H1 (cell line): ENCODE results near the gene ERN2. TPM values are rescaled to one million over a fixed set of nuclear protein-coding genes. Genes with fewer than 3 reads are reported as not detected.

Experiments
- CTCF ChIA-PET: fragments of 300-600 bp; sonication (Branson Sonifier 250); formaldehyde crosslinking; loops from one replicate; lab custom pipeline; 2021; ENCODE audit not compliant: partially characterized antibody; lab: Charles Lee
- POLR2A ChIA-PET: fragments of 300-600 bp; sonication (Branson Sonifier 250); formaldehyde crosslinking; loops from one replicate; lab custom pipeline; 2021; ENCODE audit warnings: inconsistent platforms; ENCODE audit not compliant: partially characterized antibody; lab: Charles Lee
- DNase-seq, 2 experiments: peaks; one replicate each; pipeline versions ENCODE4 v3.0.0 to v3.0.0-alpha.2; 2010 to 2022; ENCODE audit warnings: low spot score in 2 of 2, low read depth in 1 of 2, mixed read lengths in 1 of 2
- FAIRE-seq: peaks from 2 replicates; lab custom pipeline; 2011; peaks lifted over from hg19 to GRCh38; lab: Jason Lieb, UNC
- H2AFZ ChIP-seq: 2 replicates; pipeline ENCODE4 v1.8.1; 2012; ENCODE audit warnings: low read length, inconsistent platforms
- H2AK5ac ChIP-seq: 2 replicates; pipeline ENCODE4 v1.6.1; 2013; ENCODE audit warnings: low read depth, low read length
- H2BK120ac ChIP-seq: replicated peaks from 2 replicates; pipeline ENCODE3; 2013; ENCODE audit warnings: low read depth, low read length, inconsistent platforms
- H2BK12ac ChIP-seq: 2 replicates; pipeline ENCODE4 v1.6.1; 2013; ENCODE audit warnings: low read depth, low read length
- H2BK15ac ChIP-seq: 2 replicates; pipeline ENCODE4 v1.6.1; 2013; ENCODE audit warnings: low read length
- H2BK20ac ChIP-seq: 2 replicates; pipeline ENCODE4 v1.6.1; 2013; ENCODE audit warnings: low read length
- H2BK5ac ChIP-seq: 2 replicates; pipeline ENCODE4 v1.6.1; 2013; ENCODE audit warnings: low read depth, low read length
- H3K14ac ChIP-seq: 2 replicates; pipeline ENCODE4 v1.6.1; 2013; ENCODE audit warnings: inconsistent platforms; ENCODE audit not compliant: insufficient read length
- H3K18ac ChIP-seq: 2 replicates; pipeline ENCODE4 v1.6.1; 2013; ENCODE audit warnings: low read length; ENCODE audit errors: extremely low read depth
- H3K23ac ChIP-seq: 2 replicates; pipeline ENCODE4 v1.6.1; 2013; ENCODE audit warnings: inconsistent platforms; ENCODE audit not compliant: insufficient read length
- H3K23me2 ChIP-seq: 2 replicates; pipeline ENCODE4 v1.6.1; 2013; ENCODE audit warnings: low read depth, low read length
- H3K27ac ChIP-seq: 2 replicates; pipeline ENCODE4 v1.6.1; 2011; ENCODE audit warnings: low read depth, low read length, inconsistent platforms
- H3K27me3 ChIP-seq, 4 experiments: replicated peaks in 1 of 4; 1 replicate in 1 of 4; 2 replicates in 3 of 4; pipeline versions ENCODE4 v1.6.1 to v1.8.1; 2011 to 2013; ENCODE audit warnings: low read length in 3 of 4, mild to moderate bottlenecking in 3 of 4, inconsistent platforms in 2 of 4, mixed read lengths in 2 of 4, moderate library complexity in 1 of 4; ENCODE audit not compliant: control insufficient read depth in 3 of 4, insufficient read depth in 3 of 4; ENCODE audit errors: extremely low read depth in 1 of 4
- H3K36me3 ChIP-seq, 4 experiments: 2 replicates each; pipeline versions ENCODE4 v1.6.1 to v1.8.1; 2011 to 2013; ENCODE audit warnings: mild to moderate bottlenecking in 4 of 4, low read length in 3 of 4, moderate library complexity in 2 of 4, control low read depth in 1 of 4, inconsistent platforms in 1 of 4; ENCODE audit not compliant: insufficient read depth in 4 of 4, control insufficient read depth in 2 of 4
- H3K4ac ChIP-seq: replicated peaks from 2 replicates; pipeline ENCODE3; 2013; ENCODE audit warnings: low read length, low read depth, mixed read lengths, inconsistent platforms; ENCODE audit not compliant: insufficient read length
- H3K4me1 ChIP-seq, 4 experiments: replicated peaks in 1 of 4; 1 replicate in 1 of 4; 2 replicates in 3 of 4; pipeline versions ENCODE4 v1.6.1 to v1.8.1; 2011 to 2013; ENCODE audit warnings: low read length in 3 of 4, inconsistent platforms in 2 of 4, mixed read lengths in 1 of 4; ENCODE audit not compliant: insufficient read depth in 4 of 4, control insufficient read depth in 3 of 4
- H3K4me2 ChIP-seq, 2 experiments: 2 replicates each; pipeline versions ENCODE4 v1.6.1 to v1.8.1; 2011 to 2013; ENCODE audit warnings: low read depth in 2 of 2, low read length in 2 of 2, control low read depth in 1 of 2, inconsistent platforms in 1 of 2, mild to moderate bottlenecking in 1 of 2; ENCODE audit not compliant: insufficient read depth in 1 of 2
- H3K4me3 ChIP-seq, 4 experiments: fragments of 200-600, 300-600 bp in 1 of 4; sonication (generic), shearing (Covaris generic), sonication (Bioruptor Twin) in 1 of 4; 2 replicates each; pipeline versions ENCODE4 v1.5.1 to v1.8.1; 2011 to 2016; ENCODE audit warnings: low read length in 4 of 4, low read depth in 3 of 4, control low read depth in 2 of 4, inconsistent platforms in 2 of 4, mild to moderate bottlenecking in 2 of 4, mixed read lengths in 1 of 4, moderate library complexity in 1 of 4; ENCODE audit not compliant: insufficient read depth in 2 of 4; ENCODE audit errors: extremely low read depth in 1 of 4
- H3K56ac ChIP-seq: replicated peaks from 2 replicates; pipeline ENCODE3; 2013; ENCODE audit warnings: low read depth, mild to moderate bottlenecking, mixed read lengths, low read length, inconsistent platforms; ENCODE audit not compliant: insufficient read length
- H3K79me1 ChIP-seq: 2 replicates; pipeline ENCODE4 v1.6.1; 2013; ENCODE audit warnings: low read depth, low read length, control low read depth
- H3K79me2 ChIP-seq, 2 experiments: 2 replicates each; pipeline versions ENCODE4 v1.6.1 to v1.8.1; 2012 to 2013; ENCODE audit warnings: low read length in 2 of 2, mild to moderate bottlenecking in 2 of 2, inconsistent platforms in 1 of 2; ENCODE audit not compliant: insufficient read depth in 2 of 2, control insufficient read depth in 1 of 2
- H3K9ac ChIP-seq, 4 experiments: replicated peaks in 1 of 4; 1 replicate in 1 of 4; 2 replicates in 3 of 4; pipeline versions ENCODE4 v1.6.1 to v1.8.1; 2011 to 2013; ENCODE audit warnings: low read depth in 3 of 4, low read length in 3 of 4, control low read depth in 2 of 4, mild to moderate bottlenecking in 2 of 4, moderate library complexity in 2 of 4, inconsistent platforms in 1 of 4; ENCODE audit errors: extremely low read depth in 1 of 4
- H3K9me3 ChIP-seq, 2 experiments: 2 replicates each; pipeline versions ENCODE4 v1.6.1 to v1.8.1; 2012 to 2013; ENCODE audit warnings: mild to moderate bottlenecking in 2 of 2, moderate library complexity in 2 of 2, control low read depth in 1 of 2, inconsistent platforms in 1 of 2, low read depth in 1 of 2, low read length in 1 of 2, mixed read lengths in 1 of 2; ENCODE audit not compliant: insufficient read depth in 2 of 2
- H4K20me1 ChIP-seq, 2 experiments: replicated peaks in 1 of 2; 2 replicates each; pipeline versions ENCODE3 to v1.8.1; 2011 to 2013; ENCODE audit warnings: inconsistent platforms in 2 of 2, low read length in 2 of 2, mild to moderate bottlenecking in 1 of 2; ENCODE audit not compliant: insufficient read depth in 2 of 2, control insufficient read depth in 1 of 2
- H4K5ac ChIP-seq: 2 replicates; pipeline ENCODE4 v1.6.1; 2013; ENCODE audit warnings: low read length, low read depth, mixed read lengths, inconsistent platforms; ENCODE audit not compliant: insufficient read length
- H4K8ac ChIP-seq: 2 replicates; pipeline ENCODE4 v1.8.0; 2013; ENCODE audit warnings: mild to moderate bottlenecking, moderate library complexity, low read length, inconsistent platforms; ENCODE audit not compliant: insufficient read depth; ENCODE audit errors: extremely low read depth
- H4K91ac ChIP-seq: replicated peaks from 2 replicates; pipeline ENCODE3; 2013; ENCODE audit warnings: low read length, mixed read lengths, inconsistent platforms; ENCODE audit not compliant: insufficient read length
- ATF2 ChIP-seq: IDR thresholded peaks from 2 replicates; pipeline ENCODE4 v1.6.1; 2012; ENCODE audit warnings: low read length, inconsistent platforms
- CEBPB ChIP-seq: IDR thresholded peaks from 2 replicates; pipeline ENCODE4 v1.6.1; 2012; ENCODE audit warnings: low read depth, low read length
- CHD2 ChIP-seq: IDR thresholded peaks from 2 replicates; pipeline ENCODE4 v1.6.1; 2012; ENCODE audit warnings: low read length, improper control_type of control experiment
- CTCF ChIP-seq, 3 experiments: IDR thresholded peaks; 1 replicate in 2 of 3; 2 replicates in 1 of 3; pipeline versions ENCODE4 v1.5.1 to v1.6.1; 2011; ENCODE audit warnings: low read length in 3 of 3, mild to moderate bottlenecking in 3 of 3, inconsistent platforms in 2 of 3, low read depth in 1 of 3, moderate library complexity in 1 of 3; ENCODE audit not compliant: insufficient read depth in 1 of 3; ENCODE audit errors: control extremely low read depth in 1 of 3
- FOSL1 ChIP-seq: IDR thresholded peaks from 2 replicates; pipeline ENCODE4 v1.6.1; 2011; ENCODE audit warnings: mild to moderate bottlenecking, low read depth, low read length, moderate library complexity; ENCODE audit not compliant: insufficient read depth
- TCF12 ChIP-seq: IDR thresholded peaks from 2 replicates; pipeline ENCODE4 v1.6.1; 2011; ENCODE audit warnings: low read depth, mild to moderate bottlenecking, low read length
- WGBS, 2 experiments: shearing (Covaris generic) in 1 of 2; methylation state at CpG; one replicate each; pipeline versions ENCODE4 v1.1.6 to v1.1.7; 2013 to 2015; ENCODE audit warnings: low lambda C conversion rate in 2 of 2, mixed read lengths in 2 of 2, inconsistent platforms in 1 of 2, low coverage in 1 of 2, missing lambda C conversion rate in 1 of 2; ENCODE audit not compliant: insufficient replicate concordance in 2 of 2, insufficient coverage in 1 of 2, insufficient read length in 1 of 2; ENCODE audit errors: extremely low coverage in 1 of 2, missing lambda C conversion rate in 1 of 2; 5-methylcytosine and 5-hydroxymethylcytosine counted together
- polyA plus RNA-seq, 7 experiments: library from polyadenylated mRNA; depleted of rRNA in 3 of 7; stranded (reverse) in 5 of 7; unstranded in 2 of 7; fragments of >200 nt in 5 of 7; fragments of 200-250 nt in 2 of 7; gene quantifications; 1 replicate in 5 of 7; 2 replicates in 1 of 7; 4 replicates in 1 of 7; pipeline versions ENCODE4 v1.2.1 to v1.2.3, GENCODE V29; 2011 to 2013; ENCODE audit warnings: missing spikeins in 2 of 7, mixed read lengths in 2 of 7
- total RNA-seq: library from RNA; stranded (reverse); fragmentation: NEBNext Ultra II Directional; extraction: Animal tissue kit (Norgen Biotek cat#: 25700); gene quantifications from 2 replicates; pipeline ENCODE4 v1.2.1, GENCODE V29; 2021

ERN2 gene
- total and polyA plus RNA-seq, 2 of the 8 experiments (the other 6 are each of a cell fraction or from before 2014, with no cell fraction given) = 2.4 to 4.4 TPM

- DNase-seq = peak; percentile 75 to 88
- Histone ChIP-seq H3K9me3 (no peaks in the 10 kb centered on the region), H3K23ac (no peak within 1 kb of the TSS), H3K4me2 (peak within 1 kb of the TSS; percentile 79 to 81), H2BK120ac (peak within 1 kb of the TSS; percentile 47), H4K5ac (peak within 1 kb of the TSS; percentile 85), H2AK5ac (no peak within 1 kb of the TSS), H2BK15ac (no peak within 1 kb of the TSS), H2BK20ac (no peak within 1 kb of the TSS), H3K14ac (no peak within 1 kb of the TSS), H3K23me2 (peaks cover 4% of the 10 kb centered on the region; the same call in 1 of the 2 replicates), H3K36me3 (peaks cover 7 to 32% (median 15%) of the 10 kb centered on the region in 4 experiments), H3K4me1 (peaks cover 0 to 9% (median 1%) of the 10 kb centered on the region in 4 experiments; a peak in 3 of 7 replicates), H4K8ac (peak within 1 kb of the TSS; percentile 97), H3K79me1 (no peaks in the 10 kb centered on the region; the same call in 1 of the 2 replicates), H3K79me2 (peaks cover 0 to 41% of the 10 kb centered on the region in 2 experiments; a peak in 2 of 4 replicates), H3K27me3 (no peaks in the 10 kb centered on the region), H3K4ac (peak within 1 kb of the TSS; percentile 57), H4K91ac (peak within 1 kb of the TSS; percentile 83), H2BK5ac (peak within 1 kb of the TSS; percentile 86), H2BK12ac (no peak within 1 kb of the TSS; the same call in 1 of the 2 replicates), H4K20me1 (peaks cover 0 to 3% of the 10 kb centered on the region in 2 experiments), H3K56ac (peak within 1 kb of the TSS; percentile 94), H3K18ac (peak within 1 kb of the TSS; percentile 75), H2AFZ (peak within 1 kb of the TSS; percentile 47; the same call in 1 of the 2 replicates), H3K9ac (peak within 1 kb of the TSS; percentile 68 to 96 (median 90)), H3K27ac (peak within 1 kb of the TSS; percentile 85), H3K4me3 (peak within 1 kb of the TSS; percentile 83 to 99 (median 96))
- CTCF ChIA-PET = interaction anchor here (1.2 to 2.3 kb wide), 3 partner anchors 8 to 43 kb away, joined by 3 to 5 read pairs (median 3); partner anchors contain the start of gene PLK1
- no peak for FAIRE-seq
- 3% methylated on average over 56 of the region's 64 CpGs; no CpG with 5 or more reads in 1 of the 2 experiments for WGBS, 2 experiments
- POLR2A ChIA-PET = interaction anchor here (0.7 to 3.2 kb wide), 21 partner anchors 8 to 132 kb away, joined by 3 to 32 read pairs (median 3); partner anchors contain the start of genes EARS2, PLK1 and UBFD1
- TF ChIP-seq CTCF (IDR thresholded peaks at IDR 0.05; ENCODE audit: control extremely low read depth in 1 of 3, insufficient read depth in 1 of 3, low read depth in 1 of 3, low read length in 3 of 3) = peak in 1 of 3 experiments; percentile 10; a peak in 1 of 4 replicates
- TF ChIP-seq TCF12 = peak; percentile 91; the same call in 1 of the 2 replicates
- no peak for TF ChIP-seq ATF2
- no peak for TF ChIP-seq CEBPB
- TF ChIP-seq FOSL1 = no peak
- TF ChIP-seq CHD2 = no peak
Measured at GRCh38 chr16:23640931-23641765, 71.9 kb downstream of the ERN2 start, which contains the start of the genes DCTN5 and PALB2. Gene DCTN5 (plus strand): TSS chr16:23641466. CDS start chr16:23641543, 77 bp downstream. Gene PALB2 (minus strand): TSS chr16:23641310. CDS start chr16:23641157, 153 bp downstream.
